Right hindlimb (tissue), 1 donor: ENCODE data around the gene PYGB.
A peak's percentile ranks its signal among the peaks of the same experiment; 100 is the strongest.
"Not testable (repeated sequence)": the region's sequence is repeated elsewhere in the genome, so short reads cannot be mapped to it uniquely, and the experiment has no call there.

Experiments used
- DNase-seq: peaks from one replicate; pipeline ENCODE4 v3.0.0-alpha.2; 2018

Gene PYGB

DNA sequence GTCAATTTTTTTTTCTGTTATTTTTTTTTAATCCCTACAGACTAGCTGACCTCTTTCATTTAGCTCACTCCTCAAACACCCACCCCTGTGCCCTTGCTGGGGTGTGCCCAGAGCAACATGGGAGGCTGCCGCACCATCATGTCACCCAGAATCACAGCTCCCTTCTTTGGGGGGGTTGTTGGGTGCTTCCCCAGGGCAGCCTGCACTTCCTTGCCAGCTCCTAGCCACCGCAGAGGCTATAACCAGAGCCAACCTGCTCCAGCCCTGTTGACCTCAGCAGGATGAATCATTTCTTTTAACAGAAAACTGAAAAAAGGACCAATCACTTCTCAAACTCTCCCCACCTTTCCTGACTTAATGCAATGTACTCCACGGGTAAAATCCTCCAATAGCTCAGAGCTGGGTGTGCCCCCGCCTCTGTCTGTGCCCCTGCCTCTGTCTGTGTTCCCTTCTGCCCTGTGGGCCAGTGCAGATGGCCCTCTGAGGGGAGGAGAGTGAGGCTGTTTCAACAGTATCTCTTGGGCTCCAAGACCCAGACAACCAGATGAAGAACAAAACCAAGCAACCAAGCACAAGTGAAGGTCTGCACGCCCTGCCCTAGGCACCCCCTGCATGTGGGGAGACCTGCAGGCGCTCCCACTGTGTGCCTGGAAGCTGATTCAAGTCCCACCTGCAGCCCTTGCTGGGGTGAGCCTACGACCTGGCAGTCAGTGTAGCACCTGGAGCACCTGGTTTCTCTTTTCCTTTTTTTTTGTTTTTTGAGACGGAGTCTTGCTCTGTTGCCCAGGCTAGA, 67.7 kb downstream of the PYGB start:
- peak; percentile 6 for DNase-seq

DNA sequence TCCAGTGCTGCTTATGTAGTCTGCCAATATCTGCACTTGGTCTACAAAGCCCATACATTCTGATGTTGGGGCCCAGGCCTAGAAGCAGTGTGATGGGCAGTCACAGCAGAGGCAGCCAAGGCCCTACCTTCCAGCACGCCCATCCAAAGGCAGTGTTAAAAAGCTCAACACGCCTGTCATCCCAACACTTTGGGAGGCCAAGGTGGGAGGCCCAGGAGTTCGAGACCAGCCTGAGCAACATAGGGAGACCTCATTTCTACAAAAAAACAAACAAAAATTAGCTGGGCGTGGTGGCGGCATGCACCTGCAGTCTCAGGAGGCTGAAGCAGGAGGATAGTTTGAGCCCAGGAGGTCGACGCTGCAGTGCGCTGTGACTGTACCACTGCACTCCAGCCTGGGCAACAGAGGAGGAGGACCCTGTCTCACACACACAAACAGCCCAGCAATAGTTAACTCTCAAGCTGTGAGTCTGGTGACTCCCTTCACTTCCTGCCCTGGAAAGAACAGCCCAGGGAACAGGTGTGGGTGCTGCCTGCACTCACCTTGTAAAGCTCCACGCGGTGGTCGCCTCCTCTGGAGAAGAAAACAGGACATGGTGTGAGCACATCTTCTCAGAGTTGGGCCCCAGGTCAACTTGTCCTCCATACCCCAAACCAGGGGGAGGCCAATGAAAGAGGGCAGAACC, 68.8 kb downstream of the PYGB start:
- no peak for DNase-seq

DNA sequence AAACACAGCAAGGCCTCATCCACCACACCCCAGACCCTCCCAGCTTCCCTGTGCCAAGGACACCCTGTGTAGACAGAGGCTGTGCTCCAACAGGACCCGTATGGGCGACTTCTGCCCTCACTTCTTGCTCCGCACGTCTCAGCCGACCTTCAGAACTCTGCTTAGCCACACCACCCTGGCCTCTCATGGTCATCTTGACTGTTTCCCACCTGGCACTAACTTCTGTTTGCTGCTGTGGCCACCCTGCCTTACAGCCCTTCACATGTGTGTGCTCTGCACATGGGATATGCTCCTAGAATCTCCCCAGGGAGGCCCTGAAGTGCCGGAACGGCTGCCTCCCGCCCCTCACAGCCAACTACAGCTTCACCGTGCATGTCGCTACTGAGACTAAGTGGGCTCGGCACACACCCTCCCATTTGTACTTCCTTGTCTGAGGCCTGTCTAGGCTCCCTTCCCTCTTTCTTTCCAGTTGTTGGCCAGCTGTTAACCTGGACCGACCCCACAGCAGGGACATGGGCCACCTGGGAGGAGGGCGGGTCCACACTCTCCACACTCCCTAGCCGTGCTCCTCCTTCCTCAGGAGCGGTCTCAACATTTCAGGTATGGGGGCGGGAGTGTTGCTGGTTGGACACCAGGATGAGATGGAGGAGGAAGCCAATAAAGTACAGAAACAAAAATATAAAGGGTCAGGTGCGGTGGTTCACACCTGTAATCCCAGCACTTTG, 69.6 kb downstream of the PYGB start:
- DNase-seq: no peak

DNA sequence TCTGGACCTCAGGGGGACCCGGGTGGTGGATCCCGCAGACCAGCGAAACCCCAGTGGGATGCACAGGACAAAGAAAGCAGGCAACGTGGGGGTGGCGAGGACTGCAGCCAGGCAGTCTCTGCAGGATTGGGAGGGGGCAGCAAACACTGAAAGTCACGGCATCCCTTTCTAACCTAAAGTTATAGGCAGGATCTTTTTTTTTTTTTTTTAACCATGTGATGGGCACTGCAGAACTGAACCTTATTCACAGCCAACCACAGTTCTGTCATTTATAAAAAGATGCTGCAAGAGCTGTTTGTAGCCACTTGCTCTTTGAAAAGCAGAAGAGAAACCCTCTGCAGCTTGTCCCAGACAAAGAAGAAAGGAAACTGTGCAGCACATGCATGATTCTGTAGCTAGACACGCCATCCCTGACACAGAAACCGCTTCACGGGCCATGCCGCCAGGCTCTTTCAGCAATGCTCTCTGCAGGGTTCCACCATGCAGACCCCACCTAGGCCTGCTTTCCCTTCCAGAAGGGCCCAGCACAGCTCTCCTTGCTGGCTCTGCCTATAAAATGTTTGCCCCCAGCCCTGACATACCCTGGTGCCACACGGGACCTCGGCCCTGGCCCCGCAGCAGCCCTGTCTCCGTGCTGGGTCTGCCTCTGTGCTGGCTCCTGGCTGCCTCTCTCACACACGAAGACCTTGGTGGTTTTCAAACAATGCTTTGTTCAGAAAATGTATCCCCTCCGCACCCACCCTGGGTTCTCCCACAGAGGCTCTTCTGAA, 70.8 kb downstream of the PYGB start:
- DNase-seq: no peak

DNA sequence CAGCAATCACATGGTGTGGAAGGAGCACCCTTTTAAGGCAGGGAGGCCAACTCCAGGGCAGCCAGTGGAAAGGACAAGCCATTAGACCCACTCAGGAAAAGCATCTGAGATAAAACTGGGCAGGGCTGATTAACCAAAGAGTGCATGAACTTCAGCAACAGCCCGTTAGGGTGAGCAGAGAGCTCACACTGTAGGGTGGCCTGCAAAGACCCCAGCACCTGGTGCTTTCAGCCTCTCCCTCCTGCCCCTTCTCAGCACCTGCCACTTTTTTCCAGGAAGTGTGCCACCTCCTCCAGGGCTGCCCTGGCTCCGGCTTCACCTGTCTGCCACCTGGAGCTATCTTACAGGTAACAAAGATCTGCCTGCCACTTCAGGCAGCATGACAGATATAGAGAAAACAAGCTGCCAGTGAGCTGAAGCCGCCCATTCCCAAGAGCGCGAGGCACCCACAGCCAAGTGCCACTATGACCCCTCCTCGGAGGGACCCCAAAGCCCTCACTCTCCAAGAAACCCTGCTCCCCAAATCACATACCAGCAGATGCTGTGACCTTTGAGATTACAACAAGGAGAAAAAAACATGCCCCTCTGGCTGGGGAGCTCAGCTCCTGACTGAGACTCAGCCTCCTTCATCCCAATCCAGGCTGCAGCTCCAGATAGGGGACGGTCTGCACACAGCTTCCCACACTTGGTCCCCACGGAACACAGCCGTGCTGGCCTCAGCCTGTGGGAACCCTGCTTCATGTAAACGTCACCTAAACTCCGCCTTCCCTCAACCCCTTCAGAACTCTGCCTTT, 71.6 kb downstream of the PYGB start:
- no peak for DNase-seq

DNA sequence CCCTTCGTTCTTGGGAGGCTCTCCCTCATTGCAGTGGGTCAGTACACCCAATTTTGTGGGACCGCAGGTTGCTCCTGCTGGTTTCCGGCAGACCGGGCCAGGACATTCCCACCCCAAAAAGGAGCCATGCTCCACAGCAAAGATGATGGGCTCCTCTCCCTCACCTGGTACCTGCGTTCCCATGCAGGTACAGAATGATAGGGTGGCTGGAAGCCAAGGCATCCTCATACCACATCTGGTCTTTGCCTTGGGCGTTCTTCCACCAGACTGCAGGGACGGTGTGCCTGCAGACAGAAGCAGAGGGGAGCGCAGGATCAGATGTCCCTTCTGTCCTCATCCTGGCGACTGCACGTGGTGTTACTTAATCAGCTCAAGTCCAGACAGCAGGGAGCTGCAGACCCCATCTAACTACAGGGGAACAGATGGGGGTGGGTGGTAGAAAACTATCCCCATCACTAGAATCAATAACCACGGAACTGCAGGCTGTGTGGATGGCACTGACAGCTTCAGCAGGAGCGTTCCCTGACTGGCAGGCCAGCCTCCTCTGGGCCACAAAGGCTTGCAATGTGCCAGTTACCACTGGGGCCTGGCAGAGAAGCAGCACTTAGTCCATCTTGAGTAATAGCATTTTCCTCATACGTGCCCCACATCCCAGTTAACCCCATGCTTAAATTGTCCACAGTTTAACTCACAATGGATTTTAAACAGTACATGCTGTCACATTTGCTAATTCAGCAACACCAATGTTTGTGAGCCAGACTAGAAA, 72.3 kb downstream of the PYGB start:
- DNase-seq: no peak

DNA sequence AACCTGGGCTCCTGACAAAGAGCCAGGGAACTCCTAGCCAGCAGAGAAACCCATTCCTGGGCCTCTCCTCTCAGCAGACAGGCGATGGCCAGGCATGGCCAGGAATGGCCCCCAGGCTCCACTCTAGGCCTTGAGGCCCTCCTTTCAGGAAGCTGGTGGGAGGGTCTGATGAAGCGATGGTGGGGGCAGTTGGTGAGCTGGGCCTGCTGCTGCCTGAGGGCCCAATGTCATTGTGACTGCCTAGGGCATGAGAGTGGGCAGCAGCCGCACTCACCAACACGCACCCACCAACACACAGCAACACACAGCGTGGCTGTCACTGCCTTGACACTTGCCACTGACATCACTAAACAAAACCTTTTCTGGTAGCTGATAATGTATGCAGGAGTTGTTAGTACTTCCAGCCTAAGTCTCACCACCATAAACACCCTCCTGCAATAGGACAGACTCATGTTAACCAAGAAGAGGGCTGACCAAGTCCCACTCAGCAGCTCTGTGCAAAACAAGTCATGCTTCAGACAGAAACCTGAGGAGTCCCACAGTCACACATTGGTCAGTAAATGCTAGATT, 73.5 kb downstream of the PYGB start:
- DNase-seq: no peak

DNA sequence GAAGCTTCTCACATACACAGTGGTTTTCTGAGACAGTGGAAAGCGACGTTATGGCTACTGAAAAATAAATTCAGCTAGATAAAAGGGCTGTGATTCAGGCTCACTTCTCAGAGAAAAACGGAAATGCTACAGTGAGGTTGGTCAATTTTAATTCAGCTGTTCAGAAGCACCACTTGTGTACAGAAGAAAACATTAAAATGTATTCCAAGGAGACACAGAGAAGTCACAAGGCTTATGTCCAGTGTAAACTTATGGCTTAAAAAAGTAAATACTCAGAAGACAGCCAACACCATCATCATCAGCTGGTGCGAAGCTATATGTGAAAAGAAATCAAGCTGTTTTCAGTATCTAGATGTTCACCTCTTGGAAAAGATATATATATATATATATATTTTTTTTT, 74.1 kb downstream of the PYGB start:
- DNase-seq: no peak

DNA sequence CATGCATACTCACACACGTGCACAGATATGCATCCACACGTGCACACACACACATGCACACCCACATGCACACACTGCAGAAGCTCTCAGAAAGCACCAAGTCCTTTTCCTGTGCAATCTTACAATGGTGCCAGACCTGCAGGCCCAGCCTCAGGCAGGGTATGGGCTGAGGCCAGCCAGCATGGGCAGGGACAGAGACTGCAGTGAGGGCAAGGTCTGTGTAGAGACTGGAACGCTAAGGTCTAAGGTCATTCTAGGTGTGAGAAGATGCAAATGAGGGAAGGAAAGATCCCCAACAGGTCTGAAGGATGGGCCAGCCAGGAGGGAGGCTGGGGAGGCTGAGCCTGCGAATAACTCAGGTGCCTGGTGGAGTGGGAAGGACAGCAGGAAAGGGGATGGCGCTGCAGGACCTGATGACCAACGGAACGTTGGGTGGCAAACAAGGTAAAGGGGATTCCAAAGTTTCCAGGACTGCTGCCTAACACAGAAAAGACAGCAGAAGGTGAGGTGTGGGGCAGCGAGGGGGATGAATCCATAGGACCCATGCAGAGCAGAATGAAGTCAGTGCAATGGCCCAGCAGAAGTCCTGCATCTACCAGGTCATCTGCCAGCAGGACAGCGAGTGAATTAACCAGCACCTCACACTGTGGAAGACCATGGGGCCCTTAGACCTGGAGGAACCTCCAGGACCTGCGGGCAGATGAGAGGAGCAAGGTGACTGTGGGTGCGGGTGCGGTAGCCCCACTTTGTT, 75.8 kb downstream of the PYGB start:
- DNase-seq: no peak

DNA sequence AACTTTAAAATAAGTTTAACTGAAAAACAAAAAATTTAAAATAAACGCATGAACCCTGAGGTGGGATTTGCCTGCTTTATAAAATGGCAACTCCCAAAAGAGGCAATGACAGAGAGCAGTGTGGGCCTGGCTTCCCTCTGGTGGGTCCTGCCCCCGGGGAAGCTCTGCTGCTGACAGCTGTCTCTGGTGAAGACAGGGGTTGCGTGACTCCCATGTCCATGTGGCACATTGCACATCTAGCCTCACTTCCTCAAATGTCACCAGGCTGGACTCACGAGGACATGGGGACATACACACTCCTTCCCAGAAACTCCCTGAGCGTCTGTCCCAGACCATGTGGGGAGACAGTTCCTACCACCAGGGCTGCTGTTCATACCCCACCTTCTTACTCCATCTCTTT, 76.5 kb downstream of the PYGB start:
- no peak for DNase-seq

DNA sequence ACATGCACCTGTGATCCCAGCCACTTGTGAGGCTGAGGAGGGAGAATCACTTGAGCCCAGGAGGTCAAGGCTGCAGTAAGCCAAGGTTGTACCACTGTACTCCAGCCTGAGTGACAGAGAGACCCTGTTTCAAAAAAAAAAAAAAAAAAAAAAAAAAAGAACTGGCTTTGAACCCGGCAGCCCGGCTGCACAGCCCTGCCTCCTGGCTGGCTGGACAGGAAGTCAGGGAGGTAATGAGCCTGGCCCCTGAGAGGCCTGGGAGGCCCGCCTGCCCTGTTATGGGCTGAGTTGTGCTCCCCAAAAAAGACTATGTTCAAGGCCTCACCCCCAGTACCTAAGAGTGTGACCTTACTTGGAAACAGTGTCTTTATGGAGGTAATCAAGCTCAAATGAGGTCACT, 77.2 kb downstream of the PYGB start:
- no peak for DNase-seq

DNA sequence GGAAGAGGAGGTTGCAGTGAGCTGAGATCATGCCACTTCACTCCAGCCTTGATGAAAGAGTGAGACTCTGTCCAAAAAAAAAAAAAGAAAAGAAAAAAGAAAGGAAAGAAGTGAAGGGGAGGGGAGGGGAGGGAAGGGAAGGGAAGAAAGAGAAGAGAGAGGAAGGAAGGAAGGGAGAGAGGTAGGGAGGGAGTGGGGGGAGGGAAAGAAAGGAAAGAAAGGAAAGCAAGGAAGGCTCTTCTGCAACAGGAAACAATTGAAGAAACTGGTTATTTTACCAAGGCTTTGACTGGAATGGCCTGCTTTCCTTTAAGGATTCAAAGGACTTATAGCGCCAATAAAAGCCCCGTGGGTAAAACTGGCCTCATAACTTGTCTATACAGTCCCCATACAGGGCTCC, 78.1 kb downstream of the PYGB start:
- no peak for DNase-seq

DNA sequence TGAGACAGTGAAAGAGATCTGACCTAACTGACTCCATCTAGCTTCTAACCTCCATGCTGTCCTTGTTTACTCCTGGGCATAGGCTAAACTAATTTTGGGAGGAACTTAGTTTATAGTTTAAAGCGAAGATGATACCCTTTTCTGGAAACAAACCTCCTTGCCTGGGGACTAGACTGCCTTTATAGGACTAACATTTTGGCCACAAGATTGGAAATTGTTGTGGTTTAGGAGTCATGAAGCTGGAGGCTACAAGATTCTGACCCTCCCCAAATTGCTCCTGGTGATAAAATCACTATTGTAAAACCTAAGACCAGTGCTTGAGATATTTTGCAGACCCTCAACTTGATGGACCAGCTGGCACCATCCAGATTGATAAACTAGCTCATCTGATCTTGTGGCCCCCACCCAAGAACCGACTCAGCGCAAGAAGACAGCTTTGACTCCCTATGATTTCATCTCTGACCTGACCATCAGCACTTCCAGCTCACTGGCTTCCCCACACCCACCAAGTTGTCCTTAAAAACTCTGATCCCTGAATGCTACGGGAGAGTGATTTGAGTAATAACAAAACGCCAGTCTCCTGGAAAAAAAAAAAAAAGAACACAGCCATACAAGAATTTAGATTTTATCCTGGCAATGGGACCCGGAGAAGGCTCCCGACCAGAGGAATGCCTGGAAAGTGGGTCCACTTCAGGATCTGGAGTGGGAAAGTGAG, 79.8 kb downstream of the PYGB start:
- no peak for DNase-seq

DNA sequence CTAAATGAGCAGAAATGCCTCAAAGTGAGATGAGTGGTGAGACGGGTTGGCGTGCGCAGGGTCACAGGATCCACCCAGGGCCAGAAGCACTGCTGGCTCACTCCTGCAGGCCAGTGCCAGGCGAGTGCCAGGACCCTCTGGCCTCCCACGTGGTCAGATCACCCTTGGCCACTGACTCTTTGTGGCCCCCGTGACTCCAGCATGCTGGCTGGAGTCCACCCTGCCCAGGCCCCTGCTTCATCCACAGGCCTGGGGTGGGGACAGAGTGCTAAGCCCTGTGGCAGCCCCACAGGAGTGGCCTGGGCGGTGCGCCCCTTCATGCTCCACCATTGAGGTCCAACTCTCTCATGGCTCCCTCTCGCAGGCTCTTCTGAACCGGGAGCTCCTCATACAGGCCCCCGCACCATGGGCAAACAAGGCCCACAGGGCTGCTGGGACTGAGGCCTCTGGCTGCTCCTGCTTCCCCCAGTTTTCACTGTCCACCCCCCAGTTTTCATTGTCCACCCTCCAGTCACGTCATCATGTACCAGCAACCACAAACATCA, 81.1 kb downstream of the PYGB start:
- no peak for DNase-seq

DNA sequence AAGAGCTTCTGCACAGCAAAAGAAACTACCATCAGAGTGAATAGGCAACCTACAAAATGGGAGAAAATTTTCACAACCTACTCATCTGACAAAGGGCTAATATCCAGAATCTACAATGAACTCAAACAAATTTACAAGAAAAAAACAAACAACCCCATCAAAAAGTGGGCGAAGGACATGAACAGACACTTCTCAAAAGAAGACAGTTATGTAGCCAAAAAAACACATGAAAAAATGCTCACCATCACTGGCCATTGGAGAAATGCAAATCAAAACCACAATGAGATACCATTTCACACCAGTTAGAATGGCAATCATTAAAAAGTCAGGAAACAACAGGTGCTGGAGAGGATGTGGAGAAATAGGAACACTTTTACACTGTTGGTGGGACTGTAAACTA, 87.1 kb downstream of the PYGB start:
- DNase-seq: not testable (repeated sequence)

DNA sequence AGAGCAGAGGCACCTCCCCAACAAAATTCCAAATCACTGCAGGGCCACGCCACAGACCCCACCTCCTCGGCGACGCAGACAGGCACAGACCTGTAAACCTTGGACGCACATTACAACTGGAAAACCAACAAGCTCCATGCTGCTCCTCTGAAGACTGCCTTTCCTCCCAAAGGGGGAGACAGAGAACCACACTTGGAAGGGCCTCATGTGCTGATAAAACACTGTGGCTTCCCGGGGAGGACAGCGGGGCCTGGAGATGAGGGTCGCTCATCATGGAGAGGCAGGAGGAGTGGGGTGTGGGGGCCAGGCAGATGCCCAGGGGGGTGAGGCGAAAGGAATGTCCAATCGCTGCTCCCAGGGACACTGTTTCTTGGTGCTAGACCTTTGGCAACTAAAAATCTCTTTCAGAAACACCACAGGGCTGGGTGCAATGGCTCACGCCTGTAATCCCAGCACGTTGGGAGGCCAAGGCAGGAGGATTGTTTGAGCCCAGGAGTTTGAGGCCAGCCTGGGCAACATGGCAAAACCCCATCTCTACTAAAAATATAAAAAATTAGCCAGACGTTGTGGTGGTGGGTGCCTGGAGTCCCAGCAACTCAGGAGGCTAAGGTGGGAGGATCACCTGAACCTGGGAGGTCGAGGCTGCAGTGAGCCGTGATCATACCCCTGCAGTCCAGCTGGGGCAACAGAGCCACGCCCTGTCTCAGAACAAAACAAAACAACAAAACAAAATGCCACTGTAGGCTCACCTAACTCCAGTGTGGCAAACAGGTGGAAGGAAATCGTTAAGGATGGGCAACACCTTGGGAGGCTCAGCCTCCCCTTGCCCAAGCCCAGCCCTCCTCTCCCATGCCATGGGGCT, 88.9 kb downstream of the PYGB start:
- DNase-seq: no peak

DNA sequence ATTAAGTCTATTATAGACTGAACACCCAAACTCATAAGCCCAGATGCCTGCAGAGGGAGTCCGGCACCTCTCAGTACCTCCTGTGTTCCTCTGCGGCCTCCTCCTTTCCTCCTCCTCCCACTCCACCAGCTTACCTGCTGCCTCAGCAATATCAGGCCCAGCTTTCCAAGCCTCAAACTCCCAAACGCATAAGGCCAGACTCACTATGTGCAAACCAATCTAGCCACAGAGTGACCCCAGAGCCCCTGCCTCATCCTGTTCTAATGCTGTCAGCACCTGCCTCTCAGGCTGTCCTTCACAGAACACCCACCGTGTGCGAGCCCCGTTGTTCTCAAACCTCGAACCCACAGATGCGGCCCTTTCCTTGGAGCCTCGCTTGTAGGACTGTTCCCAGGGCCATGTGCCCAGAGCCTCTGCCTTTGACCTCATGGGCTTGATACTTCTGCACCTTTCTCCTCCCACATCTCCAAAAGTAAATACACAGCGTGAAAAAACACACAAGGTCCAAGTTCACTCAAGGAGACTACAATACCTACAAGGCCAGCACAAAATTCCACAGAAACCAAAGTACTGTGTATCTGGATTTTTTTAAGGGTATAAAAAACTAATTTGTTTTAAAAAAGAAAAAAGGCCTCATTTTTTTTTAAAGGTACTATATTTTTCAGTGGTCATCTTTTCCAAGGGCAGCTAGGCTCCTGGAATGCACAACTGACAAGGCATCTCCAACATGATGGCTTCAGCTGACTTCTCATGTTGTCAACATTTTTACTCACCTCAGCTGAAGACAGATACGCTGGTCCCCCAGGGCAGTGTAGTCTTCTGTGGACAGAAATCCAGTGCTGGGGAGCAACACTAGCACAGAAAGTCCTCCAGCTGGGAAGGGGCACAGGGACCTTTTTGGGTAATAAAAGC, 90.5 kb downstream of the PYGB start:
- DNase-seq: no peak
